H9 (cell line): ENCODE results near the gene HSD11B1L. TPM values are rescaled to one million over a fixed set of nuclear protein-coding genes. Genes with fewer than 3 reads are reported as not detected.

ENCODE experiments used
- DNase-seq: peaks from one replicate; pipeline ENCODE4 v3.0.0-alpha.2; 2017
- H2AFZ ChIP-seq: one replicate; pipeline ENCODE4 v1.6.1; 2013; ENCODE audit warnings: mild to moderate bottlenecking, low read length, control low read depth, moderate library complexity
- H2AK5ac ChIP-seq: 2 replicates; pipeline ENCODE4 v1.6.1; 2013; ENCODE audit warnings: low read length, control low read depth, mixed read lengths; ENCODE audit not compliant: insufficient read length
- H2BK120ac ChIP-seq: one replicate; pipeline ENCODE4 v1.6.1; 2013; ENCODE audit warnings: low read depth, mild to moderate bottlenecking, low read length, control low read depth, inconsistent platforms; ENCODE audit not compliant: poor library complexity, severe bottlenecking
- H2BK12ac ChIP-seq: 2 replicates; pipeline ENCODE4 v1.6.1; 2013; ENCODE audit warnings: low read length, control low read depth, mixed read lengths, low read depth; ENCODE audit not compliant: insufficient read length
- H2BK15ac ChIP-seq: 2 replicates; pipeline ENCODE4 v1.6.1; 2013; ENCODE audit warnings: low read depth, low read length, control low read depth
- H2BK20ac ChIP-seq: one replicate; pipeline ENCODE4 v1.6.1; 2013; ENCODE audit warnings: low read depth, mild to moderate bottlenecking, low read length, control low read depth, inconsistent platforms; ENCODE audit not compliant: poor library complexity, severe bottlenecking
- H2BK5ac ChIP-seq: 2 replicates; pipeline ENCODE4 v1.6.1; 2013; ENCODE audit warnings: low read length, control low read depth, mixed read lengths; ENCODE audit not compliant: insufficient read length
- H3K14ac ChIP-seq: 2 replicates; pipeline ENCODE4 v1.6.1; 2013; ENCODE audit warnings: low read length, control low read depth; ENCODE audit not compliant: insufficient read depth
- H3K18ac ChIP-seq: 2 replicates; pipeline ENCODE4 v1.6.1; 2013; ENCODE audit warnings: low read depth, mild to moderate bottlenecking, mixed read lengths, low read length, control low read depth; ENCODE audit not compliant: insufficient read length
- H3K23ac ChIP-seq: 2 replicates; pipeline ENCODE4 v1.6.1; 2013; ENCODE audit warnings: low read length, control low read depth, mixed read lengths, low read depth; ENCODE audit not compliant: insufficient read length
- H3K23me2 ChIP-seq: 2 replicates; pipeline ENCODE4 v1.6.1; 2013; ENCODE audit warnings: low read depth, mild to moderate bottlenecking, mixed read lengths, low read length, control low read depth; ENCODE audit not compliant: insufficient read length, poor library complexity, severe bottlenecking
- H3K27ac ChIP-seq: 2 replicates; pipeline ENCODE4 v1.5.1; 2013; ENCODE audit warnings: low read length, control low read depth, mixed read lengths, low read depth; ENCODE audit not compliant: insufficient read length
- H3K27me3 ChIP-seq: 2 replicates; pipeline ENCODE4 v1.6.1; 2013; ENCODE audit warnings: low read length, control low read depth, inconsistent platforms; ENCODE audit not compliant: insufficient read depth
- H3K4ac ChIP-seq: 2 replicates; pipeline ENCODE4 v1.6.1; 2013; ENCODE audit warnings: low read depth, mild to moderate bottlenecking, control low read depth, inconsistent platforms, low read length, moderate library complexity
- H3K4me1 ChIP-seq: 2 replicates; pipeline ENCODE4 v1.6.1; 2013; ENCODE audit warnings: low read length, control low read depth, inconsistent platforms; ENCODE audit not compliant: insufficient read depth
- H3K4me2 ChIP-seq: 2 replicates; pipeline ENCODE4 v1.6.1; 2013; ENCODE audit warnings: low read length, control low read depth, mixed read lengths; ENCODE audit not compliant: insufficient read length, insufficient read depth
- H3K56ac ChIP-seq: 2 replicates; pipeline ENCODE4 v1.6.1; 2013; ENCODE audit warnings: low read depth, mild to moderate bottlenecking, mixed read lengths, low read length, control low read depth; ENCODE audit not compliant: insufficient read length
- H3K79me1 ChIP-seq: 2 replicates; pipeline ENCODE4 v1.6.1; 2013; ENCODE audit warnings: low read depth, mild to moderate bottlenecking, moderate library complexity, low read length, control low read depth, inconsistent platforms; ENCODE audit not compliant: insufficient read depth, poor library complexity, severe bottlenecking
- H3K79me2 ChIP-seq: 2 replicates; pipeline ENCODE4 v1.6.1; 2013; ENCODE audit warnings: low read length, control low read depth, inconsistent platforms; ENCODE audit not compliant: insufficient read depth
- H3K9ac ChIP-seq: 2 replicates; pipeline ENCODE4 v1.6.1; 2013; ENCODE audit warnings: low read length, control low read depth, mixed read lengths; ENCODE audit not compliant: insufficient read length; ENCODE audit errors: extremely low read depth
- H3K9me3 ChIP-seq: one replicate; pipeline ENCODE4 v1.6.1; 2013; ENCODE audit warnings: low read depth, low read length, inconsistent platforms; ENCODE audit not compliant: control insufficient read depth
- H3T11ph ChIP-seq: one replicate; pipeline ENCODE4 v1.6.1; 2013; ENCODE audit warnings: mild to moderate bottlenecking, low read length, control low read depth, inconsistent platforms
- H4K20me1 ChIP-seq: one replicate; pipeline ENCODE4 v1.6.1; 2013; ENCODE audit not compliant: control insufficient read depth, insufficient read length, insufficient read depth
- H4K5ac ChIP-seq: 2 replicates; pipeline ENCODE4 v1.6.1; 2013; ENCODE audit warnings: low read depth, mild to moderate bottlenecking, mixed read lengths, low read length, control low read depth; ENCODE audit not compliant: insufficient read length
- H4K8ac ChIP-seq: replicated peaks from 2 replicates; pipeline ENCODE4 v1.6.1; 2013; ENCODE audit warnings: low read length, control low read depth, mixed read lengths, low read depth; ENCODE audit not compliant: insufficient read length
- H4K91ac ChIP-seq: 2 replicates; pipeline ENCODE4 v1.6.1; 2013; ENCODE audit warnings: low read depth, mild to moderate bottlenecking, moderate library complexity, mixed read lengths, low read length, control low read depth; ENCODE audit not compliant: insufficient read length
- H3K27ac Mint-ChIP-seq, 3 experiments: 2 replicates in 2 of 3; 3 replicates in 1 of 3; pipeline ENCODE4 v1.8.0; 2020 to 2021; ENCODE audit warnings: mixed read lengths in 3 of 3, mild to moderate bottlenecking in 1 of 3, moderate library complexity in 1 of 3
- H3K27me3 Mint-ChIP-seq: 2 replicates; pipeline ENCODE4 v1.8.0; 2021; ENCODE audit warnings: low read depth, mild to moderate bottlenecking, moderate library complexity, mixed read lengths
- H3K36me3 Mint-ChIP-seq, 3 experiments: 2 replicates in 2 of 3; 3 replicates in 1 of 3; pipeline ENCODE4 v1.8.0; 2020 to 2021; ENCODE audit warnings: low read depth in 3 of 3, mixed read lengths in 3 of 3; ENCODE audit not compliant: insufficient read depth in 1 of 3
- H3K4me1 Mint-ChIP-seq, 2 experiments: 2 replicates each; pipeline ENCODE4 v1.8.0; 2020; ENCODE audit warnings: mixed read lengths in 2 of 2
- H3K4me3 Mint-ChIP-seq, 2 experiments: 2 replicates in 1 of 2; 3 replicates in 1 of 2; pipeline ENCODE4 v1.8.0; 2020 to 2021; ENCODE audit warnings: mild to moderate bottlenecking in 2 of 2, mixed read lengths in 2 of 2, moderate library complexity in 1 of 2
- H3K9me3 Mint-ChIP-seq, 2 experiments: 2 replicates in 1 of 2; 3 replicates in 1 of 2; pipeline ENCODE4 v1.8.0; 2020; ENCODE audit warnings: mild to moderate bottlenecking in 2 of 2, mixed read lengths in 2 of 2, moderate library complexity in 1 of 2
- CTCF ChIP-seq: fragments of 200-600 bp; sonication (generic); conservative IDR thresholded peaks from 3 replicates; pipeline ENCODE4 v1.8.0; 2021; ENCODE audit warnings: antibody characterized with exemption, mild to moderate bottlenecking
- WGBS: extraction: QIAGEN DNeasy Blood & Tissue Kit; methylation state at CpG from one replicate; pipeline ENCODE4 v1.1.7; 2013; ENCODE audit warnings: missing lambda C conversion rate, low lambda C conversion rate, mixed read lengths; ENCODE audit not compliant: insufficient read length; ENCODE audit errors: extremely low coverage; 5-methylcytosine and 5-hydroxymethylcytosine counted together
- total RNA-seq: library from RNA; stranded (reverse); gene quantifications from 2 replicates; pipeline ENCODE4 v1.2.1, GENCODE V29; 2021

The HSD11B1L gene
- total RNA-seq, 1 experiment from 2014 or later: 9.3 TPM

DNA sequence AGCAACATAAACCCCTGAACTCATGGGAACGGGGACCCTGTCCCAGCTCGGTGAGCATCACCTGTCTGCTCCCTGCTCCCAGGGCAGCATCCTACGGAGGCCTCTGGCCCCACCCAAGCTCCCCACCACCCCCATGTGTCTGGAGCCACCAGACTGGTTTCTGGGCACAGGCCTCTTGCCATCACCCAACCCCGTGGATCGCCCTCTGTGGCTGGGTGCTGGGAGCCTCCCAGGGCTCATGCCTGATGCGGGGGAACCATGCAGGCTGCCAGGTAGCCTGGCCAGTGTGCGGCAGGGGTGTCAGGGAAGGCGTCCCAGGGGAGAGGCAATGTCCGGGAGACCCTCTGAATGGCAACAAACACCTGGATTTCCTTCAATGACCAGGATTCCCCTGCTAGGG, 3.2 kb upstream of the HSD11B1L start:
- peaks cover 0 to 2% of the 10 kb centered on the region in 2 experiments; a peak in 2 of 5 replicates for H3K9me3 Mint-ChIP-seq
- no peak overlapping the region for H2BK15ac ChIP-seq
- H2BK12ac ChIP-seq: no peak overlapping the region
- peak overlapping the region in 1 of 3 experiments; percentile 28; a peak in 2 of 7 replicates for H3K27ac Mint-ChIP-seq
- no peak overlapping the region for H4K5ac ChIP-seq
- H3K23me2 ChIP-seq: peaks cover 14% of the 10 kb centered on the region
- no peak for DNase-seq
- no peak overlapping the region for H3K14ac ChIP-seq
- H4K91ac ChIP-seq: no peak overlapping the region
- H2BK20ac ChIP-seq: no peak overlapping the region
- H3K4me3 Mint-ChIP-seq: no peak overlapping the region
- H3K4ac ChIP-seq: no peak overlapping the region
- no CpG with 5 or more reads among the region's 9 CpGs for WGBS
- no peak overlapping the region for H2BK5ac ChIP-seq
- no peaks in the 10 kb centered on the region; the same call in 1 of the 2 replicates for H3K4me1 ChIP-seq
- no peak overlapping the region for H2BK120ac ChIP-seq
- no peak overlapping the region for H3K56ac ChIP-seq
- H3K27me3 Mint-ChIP-seq: peaks cover 9% of the 10 kb centered on the region
- H4K8ac ChIP-seq: no peak overlapping the region
- peaks cover 22 to 30% of the 10 kb centered on the region in 2 experiments for H3K4me1 Mint-ChIP-seq
- H3K27ac ChIP-seq: no peak overlapping the region
- no peak overlapping the region for H2AFZ ChIP-seq
- H3K9ac ChIP-seq: no peak overlapping the region
- no peak for TF ChIP-seq CTCF
- H3K18ac ChIP-seq: no peak overlapping the region
- H3K9me3 ChIP-seq: no peaks in the 10 kb centered on the region
- no peak overlapping the region for H2AK5ac ChIP-seq
- H3K27me3 ChIP-seq: no peaks in the 10 kb centered on the region
- H3K4me2 ChIP-seq: no peak overlapping the region
- H3K23ac ChIP-seq: no peak overlapping the region
- H3T11ph ChIP-seq: no peak overlapping the region
- peaks cover 6 to 10% (median 9%) of the 10 kb centered on the region in 3 experiments; a peak in 5 of 7 replicates for H3K36me3 Mint-ChIP-seq
- no peaks in the 10 kb centered on the region for H3K79me1 ChIP-seq
- no peaks in the 10 kb centered on the region for H4K20me1 ChIP-seq
- no peaks in the 10 kb centered on the region for H3K79me2 ChIP-seq
